Pons (tissue), 1 donor: ENCODE measurements around the gene MAVS.
"Not testable (repeated sequence)": the region's sequence is repeated elsewhere in the genome, so short reads cannot be mapped to it uniquely, and the experiment has no call there.

Experiments used
- DNase-seq: peaks from one replicate; pipeline ENCODE4 v3.0.0-alpha.2; 2016; ENCODE audit warnings: low spot score

The MAVS gene

DNA sequence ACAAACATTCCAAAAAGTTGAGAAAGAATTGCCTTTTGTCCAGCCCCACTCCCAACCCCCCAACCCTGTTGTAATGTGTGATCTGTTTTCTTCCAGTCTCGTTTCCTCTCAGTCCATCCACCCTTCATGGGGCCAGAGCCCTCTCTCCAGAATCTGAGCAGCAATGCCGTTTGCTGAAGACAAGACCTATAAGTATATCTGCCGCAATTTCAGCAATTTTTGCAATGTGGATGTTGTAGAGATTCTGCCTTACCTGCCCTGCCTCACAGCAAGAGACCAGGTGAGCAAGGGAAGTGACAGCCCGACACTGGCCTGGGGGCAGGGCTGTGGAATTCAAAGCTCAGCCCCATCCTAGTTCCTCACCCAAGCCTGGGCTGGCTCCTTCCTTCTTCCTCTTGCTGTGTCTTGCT lies 7.8 kb downstream of the MAVS start:
- DNase-seq: no peak

DNA sequence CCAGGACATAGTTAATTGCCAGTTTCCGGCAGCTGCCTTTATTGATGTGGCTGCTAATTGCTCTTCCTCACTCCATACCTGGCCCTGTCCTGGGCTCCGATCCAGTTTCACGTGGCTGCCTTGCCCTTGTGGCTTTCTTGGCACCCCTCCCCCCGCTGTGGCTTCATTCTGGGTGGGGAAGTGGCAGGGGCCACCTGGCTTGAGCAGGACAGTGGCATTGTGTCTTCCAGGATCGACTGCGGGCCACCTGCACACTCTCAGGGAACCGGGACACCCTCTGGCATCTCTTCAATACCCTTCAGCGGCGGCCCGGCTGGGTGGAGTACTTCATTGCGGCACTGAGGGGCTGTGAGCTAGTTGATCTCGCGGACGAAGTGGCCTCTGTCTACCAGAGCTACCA lies 10.8 kb downstream of the MAVS start:
- no peak for DNase-seq

DNA sequence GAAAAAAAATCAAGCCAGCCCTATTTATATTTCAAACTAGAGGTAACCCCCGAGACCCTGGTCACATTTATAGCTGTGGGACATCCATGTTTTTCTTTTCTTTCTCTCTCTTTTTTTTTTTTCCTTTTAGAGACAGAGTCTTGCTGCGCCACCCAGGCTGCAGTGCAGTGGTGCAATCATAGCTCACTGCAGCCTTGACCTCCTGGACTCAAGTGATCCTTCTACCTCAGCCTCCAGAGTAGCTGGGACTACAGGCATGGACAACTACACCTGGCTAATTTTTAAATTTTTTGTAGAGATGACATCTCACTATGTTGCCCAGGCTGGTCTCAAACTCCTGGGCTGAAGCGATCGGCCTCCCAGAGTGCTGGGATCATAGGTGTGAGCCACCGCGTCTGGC lies 12.1 kb downstream of the MAVS start:
- no peak for DNase-seq

DNA sequence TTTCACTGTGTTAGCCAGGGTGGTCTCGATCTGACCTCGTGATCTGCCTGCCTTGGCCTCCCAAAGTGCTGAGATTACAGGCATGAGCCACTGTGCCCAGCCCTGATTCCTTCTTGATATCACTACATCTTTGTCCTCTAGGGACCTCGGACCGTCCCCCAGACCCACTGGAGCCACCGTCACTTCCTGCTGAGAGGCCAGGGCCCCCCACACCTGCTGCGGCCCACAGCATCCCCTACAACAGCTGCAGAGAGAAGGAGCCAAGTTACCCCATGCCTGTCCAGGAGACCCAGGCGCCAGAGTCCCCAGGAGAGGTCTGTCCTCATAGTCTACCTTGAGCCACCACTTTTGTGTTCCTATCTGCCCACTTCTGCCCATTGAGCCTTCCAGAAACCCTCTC lies 14.6 kb downstream of the MAVS start:
- DNase-seq: no peak

- no peak for DNase-seq
Measured at GRCh38 chr20:3862333-3862732, 15.7 kb downstream of the MAVS start.

DNA sequence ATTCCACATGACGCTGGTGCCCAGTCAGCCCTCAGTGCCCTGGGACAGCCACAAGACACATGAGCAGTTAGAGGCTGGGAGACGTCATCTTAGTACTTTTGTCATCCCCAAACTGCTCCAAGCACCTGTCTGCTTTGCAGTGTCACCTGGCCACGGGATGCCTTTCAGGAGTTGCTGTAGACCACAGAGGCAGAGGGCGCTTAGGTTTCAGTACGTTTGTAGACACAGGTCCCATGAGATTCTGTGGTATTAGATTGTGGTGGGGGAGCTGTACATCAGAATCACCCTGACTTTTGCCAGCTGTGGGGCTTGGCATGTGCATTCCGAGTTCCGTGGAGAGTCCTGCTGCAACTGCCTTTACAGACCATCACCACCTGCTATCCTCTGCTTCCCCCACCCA lies 16.7 kb downstream of the MAVS start:
- no peak for DNase-seq

DNA sequence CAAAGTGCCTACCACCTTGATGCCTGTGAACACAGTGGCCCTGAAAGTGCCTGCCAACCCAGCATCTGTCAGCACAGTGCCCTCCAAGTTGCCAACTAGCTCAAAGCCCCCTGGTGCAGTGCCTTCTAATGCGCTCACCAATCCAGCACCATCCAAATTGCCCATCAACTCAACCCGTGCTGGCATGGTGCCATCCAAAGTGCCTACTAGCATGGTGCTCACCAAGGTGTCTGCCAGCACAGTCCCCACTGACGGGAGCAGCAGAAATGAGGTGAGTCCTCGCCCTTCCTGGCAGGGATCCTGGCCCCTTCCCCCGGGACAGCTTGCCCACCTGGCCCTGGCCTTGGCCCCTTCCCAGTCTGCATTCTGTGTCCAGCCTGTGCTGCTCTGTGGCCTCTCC lies 17.9 kb downstream of the MAVS start:
- DNase-seq: no peak

GRCh38 chr20:3865152-3865886 lies 18.7 kb downstream of the MAVS start:
- no peak for DNase-seq

DNA sequence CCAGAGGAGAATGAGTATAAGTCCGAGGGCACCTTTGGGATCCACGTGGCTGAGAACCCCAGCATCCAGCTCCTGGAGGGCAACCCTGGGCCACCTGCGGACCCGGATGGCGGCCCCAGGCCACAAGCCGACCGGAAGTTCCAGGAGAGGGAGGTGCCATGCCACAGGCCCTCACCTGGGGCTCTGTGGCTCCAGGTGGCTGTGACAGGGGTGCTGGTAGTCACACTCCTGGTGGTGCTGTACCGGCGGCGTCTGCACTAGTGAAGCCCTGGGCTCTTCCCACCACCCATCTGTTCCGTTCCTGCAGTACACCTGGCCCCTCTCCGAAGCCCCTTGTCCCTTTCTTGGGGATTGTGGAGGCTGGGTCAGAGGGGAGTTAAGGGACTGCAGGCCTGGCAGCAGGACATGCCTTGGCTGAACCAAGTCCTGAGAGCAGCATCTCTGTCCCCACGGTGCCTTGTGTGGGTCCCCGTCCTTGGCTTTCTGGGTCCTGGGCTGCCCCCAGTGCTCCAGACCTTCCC lies 19.3 kb downstream of the MAVS start:
- no peak for DNase-seq

GRCh38 chr20:3866464-3866863 lies 19.8 kb downstream of the MAVS start:
- DNase-seq: no peak

- DNase-seq: no peak
Measured at GRCh38 chr20:3867802-3868201, 21.2 kb downstream of the MAVS start.

GRCh38 chr20:3869839-3870634 lies 23.4 kb downstream of the MAVS start:
- no peak for DNase-seq

- no peak for DNase-seq
Measured at GRCh38 chr20:3871550-3872265, 25.1 kb downstream of the MAVS start.

- no peak for DNase-seq
Measured at GRCh38 chr20:3873507-3873906, 26.9 kb downstream of the MAVS start.

DNA sequence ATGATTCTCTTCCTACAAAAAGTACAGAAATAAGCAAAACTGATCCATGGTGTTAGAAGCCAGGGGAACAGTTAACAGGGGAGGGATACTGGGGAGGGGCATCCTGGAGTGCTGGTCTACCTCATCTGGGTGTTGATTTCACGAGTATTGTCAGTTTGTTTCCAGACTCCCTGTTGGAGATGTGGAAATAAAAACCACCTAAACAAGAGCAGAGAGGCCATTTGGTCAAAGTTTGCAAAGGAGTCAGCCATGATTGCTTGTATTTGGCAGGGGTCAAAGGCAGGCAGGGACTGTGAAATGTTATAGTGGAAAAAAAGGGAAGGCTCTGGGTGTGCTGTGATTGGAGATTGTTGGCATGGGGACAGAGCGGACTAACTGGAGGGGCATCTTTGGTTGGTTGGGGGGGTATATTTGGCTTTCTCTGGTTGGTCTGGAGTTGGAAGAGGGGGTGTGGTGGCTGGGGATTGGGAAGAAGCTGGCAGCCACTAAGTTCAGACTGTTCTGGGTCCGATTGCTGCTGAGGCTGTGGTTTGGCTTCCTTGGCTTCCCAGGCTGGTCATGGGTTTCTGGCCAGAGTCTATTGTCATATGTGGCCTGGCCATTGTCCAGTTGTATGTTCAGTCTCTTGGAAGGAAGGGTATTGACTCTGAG lies 27.7 kb downstream of the MAVS start:
- DNase-seq: no peak

- DNase-seq: no peak
Measured at GRCh38 chr20:3875378-3875974, 28.8 kb downstream of the MAVS start.

DNA sequence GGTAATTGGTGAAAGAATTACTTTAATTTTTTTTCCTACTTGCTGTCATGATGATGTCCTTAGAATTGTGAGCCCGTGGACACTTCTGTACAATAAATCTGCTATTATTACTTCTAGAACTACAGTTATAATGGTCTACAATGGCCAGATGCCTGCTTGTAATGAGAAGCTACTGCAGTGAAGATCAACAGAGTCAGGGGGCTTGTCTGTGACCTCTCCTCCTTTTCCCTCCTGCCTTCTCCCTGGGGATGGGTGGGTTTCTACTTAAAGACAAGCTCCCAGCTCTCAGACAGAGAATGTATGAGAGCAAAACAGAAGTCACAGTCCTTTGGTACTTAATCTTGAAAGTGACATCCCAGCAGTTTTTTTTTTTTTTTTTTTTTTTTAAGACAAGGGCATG lies 29.4 kb downstream of the MAVS start:
- no peak for DNase-seq

- DNase-seq: no peak
Measured at GRCh38 chr20:3876676-3877075, 30.0 kb downstream of the MAVS start.

DNA sequence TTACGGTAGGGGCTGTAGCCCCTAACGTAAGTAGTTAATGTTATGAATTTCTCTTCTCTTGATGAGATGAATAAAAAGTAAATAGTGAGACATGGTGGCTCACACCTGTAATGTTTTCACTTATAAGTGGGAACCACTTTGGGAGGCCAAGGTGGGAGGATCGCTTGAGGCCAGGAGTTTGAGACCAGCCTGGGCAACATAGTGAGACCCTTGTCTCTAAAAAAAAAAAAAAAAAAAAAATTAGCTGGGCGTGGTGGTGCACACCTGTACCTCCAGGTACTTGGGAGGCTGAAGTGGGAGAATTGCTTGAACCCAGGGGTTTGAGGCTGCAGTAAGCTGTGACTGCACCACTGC lies 32.3 kb downstream of the MAVS start:
- not testable (repeated sequence) for DNase-seq

DNA sequence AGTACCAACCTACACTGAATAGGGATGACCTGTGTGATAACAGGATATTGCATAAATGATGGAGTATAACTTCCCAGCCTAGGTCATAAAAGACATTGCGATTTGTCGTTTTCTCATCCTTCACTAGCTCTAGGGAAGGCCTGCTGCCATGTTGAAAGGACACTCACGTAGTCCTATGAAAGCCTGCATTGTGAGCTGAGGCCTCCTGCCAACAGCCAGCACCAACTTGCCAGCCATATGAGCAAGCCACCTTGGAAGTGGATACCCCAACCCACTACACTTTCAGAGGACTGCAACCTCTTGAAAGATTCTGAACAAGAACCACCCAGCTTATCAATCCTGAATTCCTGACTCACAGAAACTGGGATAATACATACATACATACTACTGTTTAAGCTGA lies 39.1 kb downstream of the MAVS start:
- peak; percentile 40 for DNase-seq

- no peak for DNase-seq
Measured at GRCh38 chr20:3887876-3888620, 41.4 kb downstream of the MAVS start.
